ENCODE results near the gene CSH2.
A peak's percentile ranks its signal among the peaks of the same experiment; 100 is the strongest.
"Not testable (repeated sequence)": the region's sequence is repeated elsewhere in the genome, so short reads cannot be mapped to it uniquely, and the experiment has no call there.

CSH2 gene

DNA sequence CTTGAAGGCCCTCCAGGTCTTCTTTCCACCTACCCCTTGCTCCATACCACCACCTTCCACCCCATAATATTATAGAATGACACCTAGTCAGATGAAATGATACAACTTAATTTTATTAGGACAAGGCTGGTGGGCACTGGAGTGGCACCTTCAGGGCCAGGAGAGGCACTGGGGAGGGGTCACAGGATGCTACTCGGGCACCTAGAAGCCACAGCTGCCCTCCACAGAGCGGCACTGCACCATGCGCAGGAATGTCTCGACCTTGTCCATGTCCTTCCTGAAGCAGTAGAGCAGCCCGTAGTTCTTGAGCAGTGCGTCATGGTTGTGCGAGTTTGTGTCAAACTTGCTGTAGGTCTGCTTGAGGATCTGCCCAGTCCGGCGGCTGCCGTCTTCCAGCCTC, 21.3 kb upstream of the CSH2 start:
- DNase-seq, result not testable (repeated sequence)

DNA sequence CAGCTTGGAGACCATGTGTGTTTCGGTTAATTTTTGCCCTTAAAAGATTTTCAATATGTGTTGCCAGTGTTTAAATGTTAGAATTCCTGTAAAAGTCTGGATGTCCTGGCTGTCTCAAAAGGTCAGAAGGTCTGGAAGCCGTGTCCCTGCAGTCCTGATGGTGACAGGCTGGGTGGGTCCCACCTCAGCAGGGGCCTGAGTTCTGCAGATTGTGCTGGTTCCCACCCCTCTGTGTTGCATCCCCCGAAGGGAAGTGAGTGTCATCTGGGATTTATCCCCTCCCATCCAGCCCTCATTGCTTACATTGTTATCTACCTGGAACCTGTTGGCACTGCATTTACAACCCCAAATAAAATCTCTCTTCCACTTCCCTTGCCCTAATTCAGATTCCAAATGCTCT, 20.5 kb upstream of the CSH2 start:
- DNase-seq, result not testable (repeated sequence)

GRCh38 chr17:63892316-63893037, 19.0 kb upstream of the CSH2 start:
- not testable (repeated sequence) for DNase-seq

GRCh38 chr17:63889026-63889848, 15.8 kb upstream of the CSH2 start:
- not testable (repeated sequence) for DNase-seq

DNA sequence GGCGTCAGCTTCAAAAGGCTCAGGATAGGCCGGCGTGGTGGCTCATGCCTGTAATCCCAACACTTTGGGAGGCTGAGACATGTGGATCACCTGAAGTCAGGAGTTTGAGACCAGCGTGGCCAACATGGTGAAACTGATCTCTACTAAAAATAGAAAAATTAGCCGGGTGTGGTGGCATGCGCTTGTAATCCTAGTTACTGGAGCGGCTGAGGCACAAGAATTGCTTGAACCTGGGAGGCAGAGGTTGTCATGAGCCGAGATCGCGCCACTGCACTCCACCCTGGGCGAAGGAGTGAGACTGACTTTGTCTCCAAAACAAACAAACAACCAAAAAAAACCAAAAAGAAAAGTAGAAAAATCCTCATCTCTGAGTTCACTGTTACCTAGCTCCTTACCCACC, 11.6 kb upstream of the CSH2 start:
- not testable (repeated sequence) for DNase-seq

DNA sequence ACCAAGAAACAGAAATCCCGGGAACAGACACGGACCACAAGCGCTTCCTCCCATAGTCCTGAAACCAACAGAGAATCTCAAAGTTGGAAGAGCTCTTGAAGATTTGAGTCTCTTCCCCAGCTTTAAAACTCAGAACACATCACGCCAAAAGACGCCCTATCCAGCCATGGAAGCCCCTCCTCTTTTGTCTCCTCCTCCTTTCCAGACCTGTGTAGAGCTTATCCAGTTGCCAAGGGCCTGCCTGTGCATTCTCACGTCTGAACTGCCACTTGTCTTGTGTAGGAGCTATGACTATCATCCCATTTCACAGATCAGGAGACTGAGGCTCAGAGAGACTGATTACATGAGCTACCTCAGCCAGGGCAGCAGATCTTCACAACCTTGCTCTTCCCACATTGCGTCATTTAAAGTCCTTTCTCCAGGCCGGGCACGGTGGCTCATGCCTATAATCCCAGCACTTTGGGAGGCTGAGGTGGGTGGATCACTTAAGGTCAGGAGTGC, 9.2 kb upstream of the CSH2 start:
- DNase-seq, result not testable (repeated sequence)

- DNase-seq, result peak; percentile 46
Observed at GRCh38 chr17:63881935-63882601, 8.6 kb upstream of the CSH2 start, which contains the start of gene GH2. Gene GH2, minus strand, starts transcription at chr17:63881944. Its CDS starts 143 bp downstream, at chr17:63881801.

DNA sequence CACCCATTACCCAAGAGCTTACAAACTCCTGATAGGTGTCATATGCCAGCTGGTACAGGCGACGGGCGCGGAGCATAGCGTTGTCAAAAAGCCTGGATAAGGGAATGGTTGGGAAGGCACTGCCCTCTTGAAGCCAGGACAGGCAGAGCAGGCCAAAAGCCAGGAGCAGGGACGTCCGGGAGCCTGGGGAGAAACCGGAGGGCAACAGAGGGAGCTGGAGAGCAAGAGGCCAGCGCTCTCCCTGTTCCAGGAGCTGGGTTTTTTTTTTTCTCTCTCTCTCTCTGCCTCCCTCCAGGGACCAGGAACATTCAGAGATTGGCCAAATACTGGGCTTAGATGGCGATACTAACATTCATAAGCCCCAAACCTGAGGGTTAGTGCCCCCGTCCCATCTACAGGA, 7.9 kb upstream of the CSH2 start:
- not testable (repeated sequence) for DNase-seq

DNA sequence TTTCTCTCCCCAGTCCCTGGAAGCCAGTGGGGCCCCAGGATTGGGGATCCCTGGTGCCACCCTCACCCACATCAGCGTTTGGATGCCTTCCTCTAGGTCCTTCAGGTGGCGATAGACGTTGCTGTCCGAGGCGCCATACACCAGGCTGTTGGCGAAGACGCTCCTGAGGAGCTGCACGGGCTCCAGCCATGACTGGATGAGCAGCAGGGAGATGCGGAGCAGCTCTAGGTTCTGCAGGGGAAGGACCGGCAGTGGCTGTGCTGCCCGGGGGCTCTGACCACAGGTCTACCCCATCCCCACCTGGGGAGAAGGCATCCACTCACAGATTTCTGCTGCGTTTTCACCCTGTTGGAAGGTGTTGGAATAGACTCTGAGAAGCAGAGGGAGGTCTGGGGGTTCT, 7.2 kb upstream of the CSH2 start:
- DNase-seq, result no peak

DNA sequence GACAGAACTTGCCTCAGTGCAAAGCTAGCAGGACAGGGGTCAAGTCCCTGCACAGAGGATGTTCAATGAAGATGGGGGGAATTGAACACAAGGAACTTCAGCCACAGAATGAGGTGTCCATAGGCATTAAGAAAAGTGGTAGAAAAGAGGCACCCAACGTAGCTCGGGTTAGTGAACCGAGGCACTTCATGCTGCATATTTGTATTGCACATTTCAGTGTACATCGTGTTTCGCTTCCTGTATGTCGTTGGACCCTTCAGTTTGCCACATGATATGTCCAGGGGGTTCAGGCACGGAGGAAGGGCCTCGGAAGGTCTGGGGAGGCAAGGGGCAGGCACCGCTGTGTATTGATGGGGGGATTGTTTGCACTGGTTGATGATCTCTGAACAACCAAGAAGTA, 4.9 kb upstream of the CSH2 start:
- DNase-seq, result not testable (repeated sequence)

GRCh38 chr17:63874693-63875092, 1.2 kb upstream of the CSH2 start:
- DNase-seq, result not testable (repeated sequence)

GRCh38 chr17:63874061-63874626, 667 bp upstream of the CSH2 start:
- DNase-seq, result not testable (repeated sequence)

- not testable (repeated sequence) for DNase-seq
Observed at GRCh38 chr17:63871646-63872365, 1.7 kb downstream of the CSH2 start.

DNA sequence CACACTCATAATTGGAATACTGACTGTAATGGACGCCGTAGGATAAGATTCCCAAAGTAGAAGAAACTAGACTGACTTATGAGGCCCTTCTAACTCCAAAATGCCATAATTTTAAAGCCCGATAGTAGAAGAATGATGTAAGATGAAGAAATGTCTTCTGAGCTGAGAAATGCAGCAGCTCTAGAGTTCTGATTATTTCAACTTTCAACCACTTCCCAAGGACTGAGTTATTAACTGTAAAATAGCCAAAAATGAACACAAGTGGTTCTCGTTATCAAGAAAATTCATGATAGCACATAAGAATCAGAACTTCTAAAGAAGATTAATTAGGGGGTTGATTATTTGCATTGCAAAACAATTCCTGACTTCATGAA, 3.2 kb downstream of the CSH2 start:
- DNase-seq, result not testable (repeated sequence)

- not testable (repeated sequence) for DNase-seq
Observed at GRCh38 chr17:63869491-63870291, 3.8 kb downstream of the CSH2 start.

GRCh38 chr17:63866625-63867024, 6.9 kb downstream of the CSH2 start:
- not testable (repeated sequence) for DNase-seq

- DNase-seq, result no peak
Observed at GRCh38 chr17:63859257-63859656, 14.2 kb downstream of the CSH2 start.

GRCh38 chr17:63856425-63856824, 17.1 kb downstream of the CSH2 start:
- not testable (repeated sequence) for DNase-seq

- no peak for DNase-seq
Observed at GRCh38 chr17:63855185-63855584, 18.3 kb downstream of the CSH2 start.

DNA sequence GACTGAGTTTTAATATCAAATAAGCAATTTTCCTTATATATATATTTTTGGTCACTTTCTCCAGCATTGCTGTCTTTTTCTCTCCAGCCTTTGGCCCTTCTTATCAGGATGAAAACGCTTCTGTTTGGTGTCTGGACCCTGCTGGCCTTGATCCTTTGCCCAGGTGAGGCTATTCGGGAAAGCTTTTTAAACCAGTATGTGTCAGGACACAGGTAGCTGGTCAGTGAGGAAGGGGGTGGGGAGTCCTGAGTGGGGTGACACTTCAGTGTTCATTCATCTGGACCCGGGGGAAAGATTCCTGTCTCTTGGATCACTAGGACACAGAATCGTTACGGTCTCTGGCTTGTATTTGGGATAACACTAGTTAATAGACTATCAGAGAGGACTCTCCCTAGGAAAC, 18.8 kb downstream of the CSH2 start:
- no peak for DNase-seq

- DNase-seq, result no peak
Observed at GRCh38 chr17:63853260-63853659, 20.2 kb downstream of the CSH2 start.

All from activated T-cell treated with anti-CD3 and anti-CD28 coated beads for 4 hours (primary cell).